Ectodermal cell (in vitro differentiated cells): ENCODE measurements around the gene BBS10.
"Not testable (repeated sequence)": the region's sequence is repeated elsewhere in the genome, so short reads cannot be mapped to it uniquely, and the experiment has no call there.

Experiments
- H3K27ac ChIP-seq: 2 replicates; pipeline ENCODE4 v1.7.0; 2013; ENCODE audit warnings: mild to moderate bottlenecking, low read depth, low read length; ENCODE audit not compliant: insufficient read depth, poor library complexity, severe bottlenecking
- H3K27me3 ChIP-seq: 2 replicates; pipeline ENCODE4 v1.7.0; 2013; ENCODE audit warnings: mild to moderate bottlenecking, low read length; ENCODE audit not compliant: insufficient read depth, control insufficient read depth, poor library complexity, severe bottlenecking
- H3K36me3 ChIP-seq: one replicate; pipeline ENCODE4 v1.7.0; 2013; ENCODE audit warnings: low read length; ENCODE audit not compliant: control insufficient read depth, insufficient read depth
- H3K4me1 ChIP-seq: one replicate; pipeline ENCODE4 v1.7.0; 2013; ENCODE audit warnings: low read length; ENCODE audit not compliant: control insufficient read depth, insufficient read depth
- H3K4me3 ChIP-seq: 2 replicates; pipeline ENCODE4 v1.7.0; 2013; ENCODE audit warnings: low read depth, low read length, control low read depth; ENCODE audit not compliant: insufficient read depth
- H3K9me3 ChIP-seq: 2 replicates; pipeline ENCODE4 v1.7.0; 2013; ENCODE audit warnings: mild to moderate bottlenecking, low read length, moderate library complexity; ENCODE audit not compliant: control insufficient read depth
- WGBS, 2 experiments: methylation state at CpG; one replicate each; pipeline ENCODE4 v1.1.7; 2013; ENCODE audit warnings: missing lambda C conversion rate in 2 of 2; 5-methylcytosine and 5-hydroxymethylcytosine counted together

Gene BBS10

GRCh38 chr12:76368230-76368629 lies 20.0 kb upstream of the BBS10 start:
- Histone ChIP-seq H3K36me3 (peaks cover 10% of the 10 kb centered on the region), H3K27me3 (no peaks in the 10 kb centered on the region), H3K9me3 (no peaks in the 10 kb centered on the region), H3K4me3 (no peak overlapping the region), H3K27ac (no peak overlapping the region), H3K4me1 (no peaks in the 10 kb centered on the region)
- 100% methylated on average over 1 of the region's 1 CpG for WGBS, 2 experiments

- H3K4me1 ChIP-seq = no peaks in the 10 kb centered on the region
- no peak overlapping the region for H3K27ac ChIP-seq
- peaks cover 10% of the 10 kb centered on the region for H3K36me3 ChIP-seq
- H3K27me3 ChIP-seq = no peaks in the 10 kb centered on the region
- no peak overlapping the region for H3K4me3 ChIP-seq
- H3K9me3 ChIP-seq = no peaks in the 10 kb centered on the region
- whole genome bisulfite sequencing, 2 experiments = 100% methylated on average over 1 of the region's 1 CpG; no CpG with 5 or more reads in 1 of the 2 experiments
These were observed 17.9 kb upstream of the BBS10 start for GRCh38 chr12:76366163-76366562.

- not testable (repeated sequence) for H3K27ac ChIP-seq, H3K27me3 ChIP-seq, H3K4me3 ChIP-seq, H3K9me3 ChIP-seq, H3K4me1 ChIP-seq
- 90 to 94% methylated on average over 5 of the region's 5 CpGs for WGBS, 2 experiments
- peaks cover 10% of the 10 kb centered on the region for H3K36me3 ChIP-seq
These were observed 15.9 kb upstream of the BBS10 start for GRCh38 chr12:76364131-76364530.

GRCh38 chr12:76360316-76360715 lies 12.1 kb upstream of the BBS10 start:
- 95 to 97% methylated on average over 9 of the region's 9 CpGs for WGBS, 2 experiments

GRCh38 chr12:76356071-76356470 lies 7.9 kb upstream of the BBS10 start:
- no peaks in the 10 kb centered on the region for H3K4me1 ChIP-seq
- 100% methylated on average over 1 of the region's 1 CpG; no CpG with 5 or more reads in 1 of the 2 experiments for WGBS, 2 experiments
- no peaks in the 10 kb centered on the region for H3K27me3 ChIP-seq
- H3K4me3 ChIP-seq = no peak overlapping the region
- no peak overlapping the region for H3K27ac ChIP-seq
- peaks cover 5% of the 10 kb centered on the region for H3K36me3 ChIP-seq
- no peaks in the 10 kb centered on the region for H3K9me3 ChIP-seq

More at GRCh38 chr12:76360316-76360715, 12.1 kb upstream of the BBS10 start:
- Histone ChIP-seq H3K9me3 (no peaks in the 10 kb centered on the region), H3K36me3 (peaks cover 5% of the 10 kb centered on the region), H3K27ac (no peak overlapping the region), H3K27me3 (no peaks in the 10 kb centered on the region), H3K4me3 (no peak overlapping the region), H3K4me1 (no peaks in the 10 kb centered on the region)

GRCh38 chr12:76346798-76347420 lies 1.3 kb downstream of the BBS10 start:
- H3K36me3 ChIP-seq = no peaks in the 10 kb centered on the region
- H3K27ac ChIP-seq = no peak overlapping the region
- H3K4me3 ChIP-seq = peak overlapping the region; percentile 83
- H3K9me3 ChIP-seq = no peaks in the 10 kb centered on the region
- WGBS, 2 experiments = 83 to 90% methylated on average over 4 of the region's 4 CpGs
- H3K27me3 ChIP-seq = no peaks in the 10 kb centered on the region
- peaks cover 4% of the 10 kb centered on the region for H3K4me1 ChIP-seq

- Histone ChIP-seq H3K4me3 (no peak overlapping the region), H3K27ac (no peak overlapping the region)
- 89 to 90% methylated on average over 3 to 4 of the region's 4 CpGs for WGBS, 2 experiments
These were observed 2.0 kb downstream of the BBS10 start for GRCh38 chr12:76346236-76346635.

GRCh38 chr12:76345569-76345968 lies 2.6 kb downstream of the BBS10 start:
- no peak overlapping the region for H3K27ac ChIP-seq
- H3K36me3 ChIP-seq = no peaks in the 10 kb centered on the region
- 100% methylated on average over 1 of the region's 1 CpG for WGBS, 2 experiments
- H3K9me3 ChIP-seq = no peaks in the 10 kb centered on the region
- H3K4me1 ChIP-seq = peaks cover 4% of the 10 kb centered on the region
- H3K27me3 ChIP-seq = no peaks in the 10 kb centered on the region
- no peak overlapping the region for H3K4me3 ChIP-seq

More at GRCh38 chr12:76346236-76346635, 2.0 kb downstream of the BBS10 start:
- peaks cover 4% of the 10 kb centered on the region for H3K4me1 ChIP-seq
- no peaks in the 10 kb centered on the region for H3K27me3 ChIP-seq
- no peaks in the 10 kb centered on the region for H3K36me3 ChIP-seq
- H3K9me3 ChIP-seq = no peaks in the 10 kb centered on the region

- H3K9me3 ChIP-seq = no peaks in the 10 kb centered on the region
- H3K4me3 ChIP-seq = no peak overlapping the region
- no peak overlapping the region for H3K27ac ChIP-seq
- H3K4me1 ChIP-seq = no peaks in the 10 kb centered on the region
- 89 to 90% methylated on average over 4 to 5 of the region's 5 CpGs for WGBS, 2 experiments
- no peaks in the 10 kb centered on the region for H3K36me3 ChIP-seq
- no peaks in the 10 kb centered on the region for H3K27me3 ChIP-seq
These were observed 6.7 kb downstream of the BBS10 start for GRCh38 chr12:76341436-76342030.

- no peak overlapping the region for H3K27ac ChIP-seq
- 92 to 96% methylated on average over 9 of the region's 9 CpGs for WGBS, 2 experiments
- no peaks in the 10 kb centered on the region for H3K36me3 ChIP-seq
- H3K4me3 ChIP-seq = no peak overlapping the region
- no peaks in the 10 kb centered on the region for H3K9me3 ChIP-seq
- H3K4me1 ChIP-seq = no peaks in the 10 kb centered on the region
- no peaks in the 10 kb centered on the region for H3K27me3 ChIP-seq
These were observed 7.4 kb downstream of the BBS10 start for GRCh38 chr12:76340680-76341435.
